Measurements from ENCODE around the gene NOD2.

GRCh38 chr16:50699326-50700159 lies 6.1 kb downstream of the NOD2 start:
- TF ChIP-seq ZNF274 (IDR thresholded peaks at IDR 0.05; ENCODE audit: low read depth, low read length): no peak
- TF ChIP-seq SUZ12 (IDR thresholded peaks at IDR 0.05; ENCODE audit: extremely low read depth, insufficient read depth, insufficient read length): no peak
